Myocyte (in vitro differentiated cells): ENCODE measurements around the gene THEM5. TPM values are rescaled to one million over a fixed set of nuclear protein-coding genes. Genes with fewer than 3 reads are reported as not detected.

Experiments
- DNase-seq: peaks from one replicate; pipeline ENCODE4 v3.0.0-alpha.2; 2012; ENCODE audit warnings: low read depth
- total RNA-seq: library from RNA; depleted of rRNA; stranded (reverse); fragments of >200 nt; gene quantifications from 2 replicates; pipeline ENCODE4 v1.2.3, GENCODE V29; 2014

THEM5 gene
- total RNA-seq, 1 donor from 2014 or later, result not detected

- DNase-seq, result no peak
Measured at GRCh38 chr1:151839457-151840403, 13.8 kb downstream of the THEM5 start, which contains the start of gene C2CD4D. C2CD4D (minus strand) TSS chr1:151839820; CDS start chr1:151838989, 831 bp downstream.

GRCh38 chr1:151839082-151839412, 14.5 kb downstream of the THEM5 start:
- DNase-seq, result no peak

- peak; percentile 57 for DNase-seq
Measured at GRCh38 chr1:151838222-151839081, 15.1 kb downstream of the THEM5 start.

- no peak for DNase-seq
Measured at GRCh38 chr1:151837884-151838221, 15.7 kb downstream of the THEM5 start.

- no peak for DNase-seq
Measured at GRCh38 chr1:151837197-151837596, 16.3 kb downstream of the THEM5 start.

GRCh38 chr1:151835596-151835995, 17.9 kb downstream of the THEM5 start:
- DNase-seq, result no peak

GRCh38 chr1:151834239-151834638, 19.3 kb downstream of the THEM5 start:
- no peak for DNase-seq

- DNase-seq, result no peak
Measured at GRCh38 chr1:151833172-151833900, 20.2 kb downstream of the THEM5 start.

GRCh38 chr1:151832318-151832980, 21.1 kb downstream of the THEM5 start:
- peak; percentile 88 for DNase-seq

- DNase-seq, result no peak
Measured at GRCh38 chr1:151831605-151832004, 21.9 kb downstream of the THEM5 start, which contains the start of gene RORC. RORC (minus strand) TSS chr1:151831802; CDS start chr1:151831764, 38 bp downstream.

- no peak for DNase-seq
Measured at GRCh38 chr1:151831256-151831591, 22.3 kb downstream of the THEM5 start.

GRCh38 chr1:151830055-151830454, 23.5 kb downstream of the THEM5 start:
- DNase-seq, result no peak

- no peak for DNase-seq
Measured at GRCh38 chr1:151829352-151830046, 24.0 kb downstream of the THEM5 start.

- DNase-seq, result peak; percentile 32
Measured at GRCh38 chr1:151828921-151829320, 24.6 kb downstream of the THEM5 start.

- no peak for DNase-seq
Measured at GRCh38 chr1:151827853-151828252, 25.7 kb downstream of the THEM5 start.

- DNase-seq, result no peak
Measured at GRCh38 chr1:151825751-151826660, 27.5 kb downstream of the THEM5 start.

- DNase-seq, result peak; percentile 38
Measured at GRCh38 chr1:151825204-151825603, 28.3 kb downstream of the THEM5 start.

- no peak for DNase-seq
Measured at GRCh38 chr1:151823175-151823574, 30.3 kb downstream of the THEM5 start.

GRCh38 chr1:151822404-151822803, 31.1 kb downstream of the THEM5 start:
- DNase-seq, result no peak
